Myocyte (in vitro differentiated cells): ENCODE results near the gene LIMS2. TPM values are rescaled to one million over a fixed set of nuclear protein-coding genes. Genes with fewer than 3 reads are reported as not detected.

Experiments used
- DNase-seq: peaks from one replicate; pipeline ENCODE4 v3.0.0-alpha.2; 2012; ENCODE audit warnings: low read depth
- total RNA-seq: library from RNA; depleted of rRNA; stranded (reverse); fragments of >200 nt; gene quantifications from 2 replicates; pipeline ENCODE4 v1.2.3, GENCODE V29; 2014

The LIMS2 gene
- total RNA-seq, 1 donor from 2014 or later: 8.8 TPM

DNA sequence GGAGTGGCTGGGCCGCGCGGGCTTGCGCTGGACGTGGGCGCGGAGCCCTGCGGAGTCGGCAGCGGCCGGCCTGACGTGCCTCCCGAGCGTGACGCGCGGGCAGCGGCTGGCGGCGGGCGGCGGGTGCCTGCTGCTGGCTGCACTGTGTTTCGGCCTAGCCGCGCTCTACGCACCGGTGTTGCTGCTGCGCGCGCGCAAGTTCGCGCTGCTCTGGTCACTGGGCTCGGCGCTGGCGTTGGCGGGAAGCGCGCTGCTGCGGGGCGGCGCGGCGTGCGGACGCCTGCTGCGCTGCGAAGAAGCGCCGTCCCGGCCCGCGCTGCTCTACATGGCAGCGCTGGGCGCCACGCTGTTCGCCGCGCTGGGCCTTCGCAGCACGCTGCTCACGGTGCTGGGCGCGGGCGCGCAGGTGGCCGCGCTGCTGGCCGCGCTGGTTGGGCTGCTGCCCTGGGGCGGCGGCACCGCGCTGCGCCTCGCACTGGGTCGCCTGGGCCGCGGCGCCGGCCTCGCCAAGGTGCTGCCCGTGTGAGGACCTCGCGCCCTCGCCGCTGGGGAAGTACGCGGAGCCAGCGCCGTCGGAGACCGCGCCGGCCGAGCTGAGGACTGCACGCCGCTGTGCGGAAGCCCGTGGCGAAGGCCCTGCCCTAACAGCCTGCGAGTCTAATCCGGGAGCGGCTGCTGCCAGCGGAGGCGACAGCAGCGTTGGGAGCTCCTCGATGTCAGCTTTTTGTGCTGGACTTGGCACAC lies 26.5 kb upstream of the LIMS2 start:
- DNase-seq: peak; percentile 78

DNA sequence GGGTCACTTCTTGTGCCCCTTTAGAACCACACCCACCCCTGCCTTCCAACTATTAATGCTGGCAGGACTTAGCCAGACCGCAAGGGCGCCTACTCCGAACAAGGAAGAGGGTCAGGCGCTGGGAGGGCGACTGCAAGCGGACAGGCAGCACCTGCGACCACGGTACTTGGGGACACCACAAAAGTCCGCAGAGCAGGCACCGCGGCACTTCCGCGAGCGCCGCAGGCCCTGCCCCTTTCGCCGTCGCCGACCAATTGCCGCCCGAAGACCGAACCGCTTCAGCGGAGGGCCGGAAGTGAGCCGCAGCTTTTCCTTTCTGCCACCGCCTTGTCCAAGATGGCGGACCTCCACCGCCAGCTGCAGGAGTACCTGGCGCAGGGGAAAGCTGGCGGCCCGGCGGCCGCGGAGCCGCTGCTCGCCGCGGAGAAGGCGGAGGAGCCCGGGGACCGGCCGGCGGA lies 25.9 kb upstream of the LIMS2 start, which contains the start of gene SFT2D3:
SFT2D3 (plus strand) TSS at position 305 of the 458 bp plus-strand sequence; CDS start at position 337, 32 bp downstream.
- peak; percentile 92 for DNase-seq

DNA sequence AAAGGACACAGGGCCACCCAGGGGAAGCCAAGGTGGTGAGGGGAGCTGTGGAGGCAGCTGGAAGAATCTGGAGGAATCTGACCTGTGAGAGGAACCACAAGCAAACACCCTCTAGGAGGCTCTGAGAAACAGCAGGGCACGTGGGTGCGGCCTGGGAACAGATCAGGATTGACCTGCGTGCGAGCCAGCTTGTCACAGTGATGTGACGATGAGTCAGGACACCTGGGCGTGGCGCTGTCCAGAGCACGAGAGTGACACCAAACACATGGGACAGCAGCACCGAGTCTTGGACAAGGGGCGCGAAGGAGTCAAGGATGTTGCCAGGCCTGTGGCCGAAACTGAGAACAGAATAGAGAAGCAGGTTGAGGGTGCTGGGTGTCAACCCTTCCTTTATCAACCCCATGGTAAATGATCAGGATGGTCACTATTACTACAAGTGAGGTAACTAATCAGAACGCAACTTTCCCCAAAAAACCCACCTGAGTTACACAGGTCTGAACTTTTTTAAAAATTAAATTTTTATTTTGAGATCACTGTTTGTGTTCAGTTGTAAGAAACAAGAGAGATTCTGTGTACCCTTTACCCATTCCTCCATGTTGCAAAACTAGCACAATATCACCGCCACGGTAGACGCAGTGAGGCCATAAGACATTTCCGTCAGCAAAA lies 25.3 kb upstream of the LIMS2 start:
- peak; percentile 59 for DNase-seq

DNA sequence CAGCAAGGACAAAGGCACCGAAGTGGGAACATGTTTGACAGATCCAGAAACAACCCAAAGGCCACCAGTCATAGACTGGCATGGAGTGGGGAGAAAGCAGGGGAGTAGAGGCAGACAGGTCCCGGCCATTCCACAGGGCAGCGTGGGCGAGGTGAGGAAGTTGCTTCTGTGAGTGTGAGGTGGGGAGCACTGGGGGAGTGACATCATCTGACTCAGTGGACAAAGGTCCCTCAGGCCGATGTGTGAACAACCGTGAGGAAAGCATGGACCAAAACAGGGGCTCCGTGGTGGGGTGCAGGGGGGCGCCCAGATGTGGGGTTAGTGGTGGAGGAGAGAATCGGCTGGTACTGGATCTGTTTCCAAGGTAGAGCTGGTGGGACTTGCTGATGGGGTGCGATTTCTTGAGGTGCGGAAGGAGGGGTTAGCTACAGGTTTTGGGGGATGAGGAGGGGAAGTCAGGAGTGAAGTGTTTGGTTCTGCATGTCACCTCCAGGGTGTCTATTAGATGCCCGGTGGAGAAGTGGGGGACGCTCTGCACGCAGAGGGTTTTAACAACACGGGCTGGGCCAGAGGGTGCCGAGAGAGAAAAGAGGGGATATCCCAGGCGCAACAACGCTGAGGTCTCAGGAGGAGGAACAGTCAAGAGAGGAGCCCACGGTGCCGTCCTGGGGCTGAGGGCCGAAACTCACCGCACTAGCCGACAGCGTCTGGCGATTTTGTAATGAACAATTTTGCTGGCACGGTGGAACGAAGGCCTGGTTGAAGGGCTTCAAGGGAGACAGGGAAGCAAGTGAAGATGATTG lies 23.4 kb upstream of the LIMS2 start:
- no peak for DNase-seq

DNA sequence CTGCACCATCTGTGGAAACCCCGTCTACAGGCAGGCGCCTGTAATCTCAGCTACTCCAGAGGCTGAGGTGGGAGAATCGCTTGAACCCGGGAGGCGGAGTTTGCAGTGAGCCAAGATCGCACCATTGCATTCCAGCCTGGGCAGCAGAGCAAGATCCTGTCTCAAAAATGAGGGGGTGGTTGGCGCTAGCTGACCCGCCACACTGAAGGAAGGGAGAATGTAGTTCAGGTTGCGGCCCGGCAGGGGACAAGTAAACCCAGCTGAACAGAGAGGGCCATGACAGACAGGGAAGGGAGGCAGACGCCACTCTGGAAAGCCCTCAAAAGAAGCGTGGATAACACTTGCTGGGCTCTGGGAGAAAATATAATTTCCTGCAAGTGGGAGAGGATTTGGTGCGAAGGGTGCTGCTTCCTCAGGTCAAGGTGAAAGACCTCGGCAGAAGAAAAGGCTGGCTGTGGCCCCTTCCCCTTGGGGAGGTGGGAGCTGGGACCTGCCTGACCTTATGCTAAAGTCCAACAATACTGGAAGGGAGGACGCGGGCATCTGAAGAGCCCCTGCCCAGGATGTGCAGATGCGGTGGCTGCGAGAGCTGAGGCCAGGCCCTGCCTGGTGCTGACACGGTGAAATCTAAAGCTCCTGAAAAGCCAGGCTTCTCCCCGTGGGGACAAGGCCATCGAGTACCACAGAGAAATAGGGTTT lies 22.3 kb upstream of the LIMS2 start:
- DNase-seq: no peak

DNA sequence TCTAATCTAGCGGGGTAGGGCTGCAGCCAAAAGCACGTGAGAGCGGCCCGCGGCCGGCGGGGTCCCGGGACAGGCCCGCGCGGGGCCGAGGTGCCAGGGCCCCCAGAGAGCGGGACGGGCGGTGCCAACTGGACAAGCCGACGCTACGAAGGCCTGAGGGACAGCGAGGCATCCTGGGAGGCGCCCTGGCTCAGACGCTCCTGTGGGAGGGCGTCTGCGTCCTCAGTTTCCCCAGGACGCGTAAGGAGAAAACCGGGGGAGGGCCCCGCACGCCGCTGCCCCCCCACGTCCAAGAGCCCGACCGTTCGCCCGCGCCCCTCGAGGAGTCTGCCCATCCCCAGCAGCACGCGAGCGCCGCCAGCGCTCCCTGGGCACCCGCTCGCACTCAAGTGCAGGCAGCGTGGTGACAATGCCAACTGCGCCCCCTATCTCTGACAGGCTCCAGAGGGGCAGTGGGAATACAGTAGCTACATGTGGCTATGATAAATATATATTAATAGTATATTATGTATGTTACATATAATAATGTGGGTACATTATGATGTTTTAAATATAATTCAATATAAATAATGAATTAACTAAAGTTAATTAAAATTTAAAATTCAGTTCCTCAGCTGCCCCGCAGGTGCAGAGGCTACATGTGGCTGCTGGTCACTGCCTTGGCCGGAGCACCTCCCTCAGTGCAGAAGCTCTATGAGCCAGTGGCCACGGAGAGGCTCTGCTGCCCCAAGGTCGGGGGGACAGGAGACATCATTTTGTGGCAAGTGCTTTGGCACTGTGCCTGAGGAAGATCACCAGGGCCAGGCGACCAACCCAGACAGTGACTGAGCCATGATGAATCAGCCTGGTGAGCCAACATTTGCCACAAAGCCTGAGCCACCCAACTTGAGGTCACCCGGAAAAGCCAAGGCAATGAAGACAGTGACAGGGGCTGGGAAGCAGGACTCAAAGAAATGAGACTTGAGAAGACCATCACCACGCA lies 20.5 kb upstream of the LIMS2 start:
- DNase-seq: peak; percentile 93

DNA sequence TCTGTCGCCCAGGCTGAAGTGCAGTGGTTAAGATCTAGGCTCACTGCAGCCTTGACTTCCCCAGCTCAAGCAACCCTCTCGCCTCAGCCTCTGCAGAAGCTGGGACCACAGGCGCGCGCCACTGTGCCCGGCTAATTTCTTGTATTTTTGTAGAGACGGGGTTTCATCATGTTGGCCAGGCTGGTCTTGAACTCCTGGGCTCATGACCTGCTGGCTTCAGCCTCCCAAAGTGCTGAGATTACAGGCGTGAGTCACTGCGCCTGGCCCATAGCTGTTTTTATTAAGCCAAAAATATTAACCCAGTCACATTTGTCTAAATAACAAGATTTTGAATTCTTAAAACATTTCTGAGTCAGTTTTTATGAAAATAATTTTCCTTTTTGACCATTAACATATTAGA lies 19.7 kb upstream of the LIMS2 start:
- DNase-seq: no peak

DNA sequence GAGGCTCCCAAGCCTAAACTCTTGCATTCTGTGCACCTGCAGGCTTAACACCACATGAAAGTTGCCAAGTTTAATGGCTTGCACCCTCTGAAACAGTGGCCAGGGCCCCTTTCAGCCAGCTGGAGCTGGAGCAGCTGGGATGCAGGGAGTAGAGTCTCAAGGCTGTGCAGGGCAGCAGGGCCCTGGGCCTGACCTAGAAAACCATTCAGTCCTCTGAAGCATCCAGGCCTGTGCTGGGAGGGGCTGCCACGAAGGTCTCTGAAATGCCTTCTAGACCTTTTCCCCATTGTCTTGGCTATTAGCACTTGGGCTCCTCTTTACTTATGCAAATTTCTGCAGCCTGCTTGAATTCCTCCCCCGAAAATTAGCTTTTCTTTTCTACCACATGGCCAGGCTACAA lies 15.4 kb upstream of the LIMS2 start:
- no peak for DNase-seq

DNA sequence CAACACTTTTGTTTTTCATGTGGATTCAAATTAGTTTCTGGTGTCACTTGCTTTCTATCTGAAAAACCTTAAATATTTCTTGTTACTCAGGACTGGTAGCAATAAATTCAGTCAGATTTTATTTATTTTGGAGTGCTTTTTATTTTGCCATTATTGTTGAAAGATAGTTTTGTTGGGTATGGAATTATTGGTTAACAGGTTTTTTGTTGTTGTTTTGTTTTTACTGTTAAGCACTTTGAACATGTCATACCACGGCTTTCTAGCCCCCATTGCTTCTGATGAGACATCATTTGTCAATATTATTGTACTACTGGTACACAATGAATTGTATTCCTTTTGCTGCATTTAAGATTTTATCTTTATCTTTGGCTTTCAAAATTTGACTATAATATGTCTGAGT lies 13.1 kb upstream of the LIMS2 start:
- no peak for DNase-seq

DNA sequence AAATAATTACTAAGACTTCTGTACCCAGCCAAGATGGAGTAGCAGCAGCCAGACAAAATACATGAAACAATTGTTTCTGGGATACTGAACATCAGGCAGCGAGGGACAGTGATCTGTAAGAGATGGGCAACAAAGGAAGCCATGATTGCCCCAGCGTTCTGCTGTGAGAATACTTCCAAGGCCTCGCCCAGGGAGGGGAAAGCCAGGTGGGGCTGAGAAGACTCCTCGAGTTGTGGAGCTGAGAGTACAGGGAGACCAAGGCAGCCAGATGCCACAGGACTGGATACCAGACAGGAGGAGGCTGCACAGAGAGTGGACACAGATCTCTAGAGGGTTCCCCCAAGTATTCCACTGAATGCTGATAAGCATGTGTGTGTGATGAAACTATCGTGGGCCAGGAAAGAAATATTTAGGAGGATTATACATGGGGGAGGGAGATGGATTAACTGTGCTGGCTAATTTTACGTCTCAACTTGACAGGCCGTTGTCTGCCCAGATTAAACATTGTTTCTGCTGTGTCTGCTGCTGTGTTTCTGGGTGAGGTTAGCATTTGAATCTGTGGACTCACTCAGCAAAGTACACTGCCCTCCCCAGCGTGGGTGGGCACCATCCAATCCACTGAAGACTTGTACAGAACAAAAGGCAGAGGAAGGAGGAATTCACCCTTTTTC lies 10.2 kb upstream of the LIMS2 start:
- no peak for DNase-seq

DNA sequence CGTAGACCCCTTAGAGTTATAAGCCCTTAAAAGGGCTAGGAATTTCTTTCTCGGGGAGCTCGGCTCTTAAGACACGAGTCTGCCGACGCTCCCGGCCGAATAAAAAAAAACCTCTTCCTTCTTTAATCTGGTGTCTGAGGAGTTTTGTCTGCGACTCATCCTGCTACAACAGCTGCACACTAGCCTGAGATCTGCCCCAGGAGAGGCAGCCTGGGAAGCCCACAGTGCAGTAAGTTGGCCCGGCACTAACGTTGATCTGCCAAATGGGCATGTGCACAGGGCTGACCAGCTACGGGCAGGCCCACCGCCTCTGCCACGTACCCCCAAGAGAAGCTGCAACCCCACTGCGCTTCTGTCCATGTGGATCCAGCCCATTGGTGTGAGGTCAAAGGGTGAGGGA lies 8.4 kb upstream of the LIMS2 start:
- peak; percentile 71 for DNase-seq

DNA sequence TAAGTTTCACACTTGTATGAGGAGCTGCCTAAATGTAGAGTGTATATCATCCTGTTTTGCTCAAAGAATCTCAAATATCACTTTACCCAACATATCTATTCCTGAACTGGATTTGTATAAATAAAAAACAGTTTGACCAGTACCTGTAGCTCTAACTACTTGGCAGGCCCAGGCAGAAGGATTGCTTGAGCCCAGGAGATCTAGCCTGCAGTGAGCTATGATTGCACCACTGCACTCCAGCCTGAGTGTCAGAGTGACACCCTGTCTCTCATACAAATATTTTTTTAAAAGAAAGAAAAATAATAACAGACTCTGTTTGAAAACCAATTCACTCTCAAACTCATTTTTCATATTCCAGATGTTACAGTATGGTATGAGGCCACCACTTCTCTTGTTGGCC lies 7.7 kb upstream of the LIMS2 start:
- no peak for DNase-seq

DNA sequence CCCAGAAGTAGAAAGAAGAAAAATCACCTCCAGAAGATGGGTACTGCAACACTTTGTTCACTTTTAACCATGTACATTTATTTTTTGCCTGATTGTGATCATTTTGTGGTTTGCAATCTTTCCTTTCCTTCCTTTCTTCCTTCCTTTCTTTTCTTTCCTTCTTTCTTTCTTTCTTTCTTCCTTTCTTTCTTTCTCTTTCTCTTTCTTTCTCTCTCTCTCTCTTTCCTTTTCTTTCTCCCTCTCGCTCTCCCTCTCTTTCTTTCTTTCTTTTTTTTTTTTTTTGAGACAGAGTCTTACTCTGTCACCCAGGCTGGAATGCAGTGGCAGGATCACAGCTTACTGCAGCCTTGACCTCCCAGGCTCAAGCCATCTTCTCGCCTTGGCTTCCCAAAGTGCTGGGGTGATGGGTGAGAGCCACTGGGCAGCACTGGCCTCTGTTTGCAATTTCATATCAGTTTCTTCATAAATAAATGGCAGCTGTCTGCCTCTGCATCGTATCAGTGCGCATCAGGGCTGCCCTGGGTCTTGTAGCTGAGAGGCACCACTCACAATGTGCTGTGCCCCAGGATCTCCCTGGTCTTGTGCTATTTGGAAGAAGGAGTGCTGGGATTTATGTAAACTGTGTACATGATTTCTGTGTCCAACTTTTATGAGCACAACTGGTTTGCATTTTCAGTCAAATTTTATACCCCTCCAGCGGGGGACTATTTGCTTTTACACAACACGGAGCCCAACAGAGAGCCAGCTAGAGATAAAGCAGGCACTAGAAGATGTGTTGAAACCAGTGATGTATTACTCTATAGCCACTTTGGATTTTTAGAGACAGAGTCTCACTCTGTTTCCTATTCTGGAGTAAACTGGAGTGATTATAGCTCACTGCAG lies 6.9 kb upstream of the LIMS2 start:
- DNase-seq: no peak

DNA sequence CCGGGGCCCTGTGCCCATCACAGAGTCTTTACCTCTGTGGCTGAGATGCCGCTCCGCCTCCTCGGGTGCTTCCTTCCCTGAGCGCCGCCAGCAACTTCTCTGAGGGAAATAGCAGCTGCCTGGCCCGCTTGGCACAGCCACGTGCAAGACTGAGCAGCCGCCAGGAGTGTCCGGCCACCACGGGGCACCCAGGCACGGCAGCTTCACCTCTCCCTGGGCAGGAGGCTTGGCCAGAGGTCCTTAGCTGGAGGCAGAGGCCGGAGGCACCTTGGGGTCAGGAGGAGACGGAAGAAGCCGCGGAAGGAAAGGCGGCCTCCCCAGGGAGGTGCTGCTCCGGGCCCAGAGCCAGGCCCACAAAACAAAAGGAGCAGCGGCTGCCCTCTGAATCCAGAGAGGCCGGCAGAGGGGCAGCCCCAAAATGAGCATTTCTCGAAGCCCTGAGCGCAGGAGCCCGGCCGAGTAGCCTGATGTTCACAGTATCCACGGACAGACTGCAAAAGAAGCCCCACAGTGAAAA lies 6.0 kb upstream of the LIMS2 start:
- DNase-seq: peak; percentile 59

DNA sequence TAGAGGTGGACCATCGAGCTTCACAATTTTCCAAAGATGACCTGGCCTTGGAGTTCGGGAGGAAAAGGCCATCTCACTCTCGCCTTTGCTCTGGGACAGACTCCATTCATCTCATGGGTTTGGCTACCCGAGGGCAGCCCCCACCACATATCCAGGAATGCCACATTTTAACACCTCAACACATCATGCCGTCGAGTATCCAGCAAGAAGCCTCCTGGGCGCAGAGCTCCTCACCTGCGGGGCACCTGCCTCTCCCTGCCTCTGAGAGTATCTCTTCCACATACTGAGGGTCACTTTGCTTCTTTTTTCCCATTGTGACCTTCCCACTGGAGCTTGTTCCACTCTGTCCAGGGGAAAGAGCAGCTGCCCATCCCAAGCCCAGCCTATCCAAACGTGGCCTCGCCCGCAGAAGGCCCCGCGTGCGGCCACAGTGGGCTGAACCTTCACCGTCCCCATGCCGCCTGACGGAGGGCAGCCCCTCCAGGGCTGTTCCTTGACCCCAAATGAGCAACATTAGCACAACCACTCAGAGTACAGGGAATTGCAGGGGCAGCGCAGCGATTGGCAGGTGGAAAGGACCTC lies 5.5 kb upstream of the LIMS2 start:
- no peak for DNase-seq

DNA sequence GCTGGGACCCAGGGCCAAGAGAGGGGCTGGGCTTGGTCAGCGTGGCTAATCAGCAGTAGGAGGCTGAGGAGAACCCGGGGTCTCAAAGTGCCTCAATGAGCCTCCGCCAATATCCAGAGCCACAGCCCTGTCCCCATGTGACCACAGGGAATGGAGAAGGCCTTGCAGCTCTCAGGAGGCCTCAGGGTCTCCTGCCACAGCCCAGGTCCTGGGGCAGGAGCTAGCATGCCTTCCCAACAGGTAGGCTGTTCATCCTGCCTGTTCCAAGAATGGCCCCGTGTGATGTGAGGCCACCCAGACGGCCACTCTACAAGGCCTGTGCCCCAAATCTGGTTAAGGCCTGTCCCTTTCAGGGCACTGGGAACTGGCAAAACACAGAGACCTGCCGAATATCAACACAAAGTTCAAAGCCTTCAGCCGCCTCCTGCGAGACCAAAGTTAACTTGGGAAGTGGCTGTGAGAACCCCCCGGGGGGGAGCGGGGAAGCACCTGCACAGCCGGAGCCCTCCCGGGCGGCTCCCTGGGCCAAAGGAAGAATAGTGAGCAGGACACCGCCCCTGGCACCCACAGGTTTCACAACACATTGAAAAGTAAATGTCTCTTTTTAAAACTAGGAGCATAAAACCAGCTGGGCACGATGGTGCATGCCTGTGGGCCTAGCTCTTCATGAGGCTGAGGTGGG lies 4.5 kb upstream of the LIMS2 start:
- DNase-seq: no peak

DNA sequence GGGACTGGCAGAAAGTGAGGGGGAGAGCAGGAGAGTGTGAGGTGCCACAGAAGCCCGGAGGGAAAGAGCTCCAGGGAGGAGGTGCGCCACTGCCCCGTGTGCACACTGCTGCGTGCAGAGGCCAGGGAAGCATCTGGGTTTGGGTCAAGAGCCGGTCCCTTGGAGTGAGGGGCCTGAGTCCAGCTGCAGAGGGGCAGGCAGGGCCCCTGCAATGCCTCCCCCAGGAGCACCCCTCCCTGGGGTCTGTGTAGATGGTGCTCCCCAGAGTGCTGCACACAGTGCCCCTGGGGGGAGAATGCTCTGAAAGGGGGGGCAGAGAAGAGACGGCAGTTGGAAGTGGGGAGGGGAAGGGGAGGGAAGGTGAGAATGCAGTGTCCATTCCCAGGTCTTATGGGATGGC lies 3.7 kb upstream of the LIMS2 start:
- no peak for DNase-seq
